DOHH2 (cell line): ENCODE data around the gene PROB1.

Experiments
- CTCF ChIP-seq: fragments of 200-600 bp; sonication (generic); IDR thresholded peaks from one replicate; pipeline ENCODE4 v1.5.1; 2014; ENCODE audit warnings: antibody characterized with exemption, mild to moderate bottlenecking, low read depth, low read length; ENCODE audit not compliant: poor library complexity, severe bottlenecking
- EZH2phosphoT487 ChIP-seq: fragments of 200-600 bp; sonication (generic); IDR thresholded peaks from 2 replicates; pipeline ENCODE4 v1.6.1; 2017; ENCODE audit warnings: borderline replicate concordance, mild to moderate bottlenecking, antibody characterized with exemption, low read length, moderate library complexity, mixed read lengths

- no peak for TF ChIP-seq CTCF
- TF ChIP-seq EZH2phosphoT487, result no peak
Observed at GRCh38 chr5:139396691-139397090, 1.8 kb upstream of the PROB1 start.
